GM19240 (cell line): ENCODE results near the gene RHOA.

ENCODE experiments used
- DNase-seq: peaks from one replicate; pipeline ENCODE4 v3.0.0; 2011; ENCODE audit warnings: low spot score; ENCODE audit not compliant: insufficient read length

Gene RHOA

DNA sequence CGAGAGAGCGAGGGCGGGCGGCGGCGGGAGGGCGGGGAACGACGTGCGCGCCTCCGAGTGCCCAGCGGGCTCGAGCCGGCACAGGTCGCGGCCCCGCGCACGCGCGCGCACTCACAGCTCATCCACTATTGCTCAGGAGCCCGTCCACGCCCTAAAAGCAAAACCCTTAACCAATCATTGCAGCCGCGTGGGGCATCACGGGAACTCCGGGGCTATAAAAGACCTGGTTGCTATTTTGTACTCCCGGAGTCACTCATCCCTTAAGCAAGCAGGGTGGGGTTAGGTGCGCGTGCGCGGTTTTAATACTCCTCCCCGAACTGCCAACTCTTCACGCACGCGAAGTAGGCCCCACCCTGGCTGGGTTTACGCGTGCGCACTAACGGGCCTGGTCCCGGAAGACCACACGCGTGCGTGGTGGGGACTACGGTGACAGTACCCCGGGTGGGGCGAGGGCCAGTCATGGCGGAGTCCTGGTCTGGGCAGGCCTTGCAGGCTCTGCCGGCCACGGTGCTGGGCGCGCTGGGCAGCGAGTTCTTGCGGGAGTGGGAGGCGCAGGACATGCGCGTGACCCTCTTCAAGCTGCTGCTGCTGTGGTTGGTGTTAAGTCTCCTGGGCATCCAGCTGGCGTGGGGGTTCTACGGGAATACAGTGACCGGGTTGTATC lies at the start of gene RHOA, which contains the start of gene TCTA:
RHOA (minus strand) TSS at position 9 of the 664 bp plus-strand sequence. CDS start 36,387 bp downstream, outside the sequence.
TCTA (plus strand) TSS at position 456 of the 664 bp plus-strand sequence; CDS start at position 460, 4 bp downstream.
- peak; percentile 93 for DNase-seq

- no peak for DNase-seq
Observed at GRCh38 chr3:49460956-49461355, 49.2 kb upstream of the RHOA start.

GRCh38 chr3:49460188-49460890 lies 48.6 kb upstream of the RHOA start:
- DNase-seq = no peak

DNA sequence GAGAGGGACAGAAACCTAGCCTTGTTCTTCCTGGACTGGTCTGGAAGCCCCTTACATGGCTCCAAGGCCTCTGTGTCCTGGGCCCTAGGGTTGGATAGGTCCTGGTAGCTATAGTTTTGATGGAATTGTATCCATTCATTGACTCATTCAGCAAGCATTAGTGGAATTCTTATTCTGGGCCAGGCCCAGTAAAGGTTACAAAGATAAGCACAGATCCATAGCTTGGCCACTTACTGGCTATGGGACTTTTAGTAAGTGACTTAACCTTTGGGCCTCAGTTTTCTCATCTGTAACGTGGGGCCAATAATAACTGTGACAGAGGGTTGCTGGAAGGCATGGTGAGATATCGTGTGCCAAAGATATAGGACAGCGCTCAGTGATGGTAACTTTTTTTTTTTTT lies 44.7 kb upstream of the RHOA start:
- no peak for DNase-seq

DNA sequence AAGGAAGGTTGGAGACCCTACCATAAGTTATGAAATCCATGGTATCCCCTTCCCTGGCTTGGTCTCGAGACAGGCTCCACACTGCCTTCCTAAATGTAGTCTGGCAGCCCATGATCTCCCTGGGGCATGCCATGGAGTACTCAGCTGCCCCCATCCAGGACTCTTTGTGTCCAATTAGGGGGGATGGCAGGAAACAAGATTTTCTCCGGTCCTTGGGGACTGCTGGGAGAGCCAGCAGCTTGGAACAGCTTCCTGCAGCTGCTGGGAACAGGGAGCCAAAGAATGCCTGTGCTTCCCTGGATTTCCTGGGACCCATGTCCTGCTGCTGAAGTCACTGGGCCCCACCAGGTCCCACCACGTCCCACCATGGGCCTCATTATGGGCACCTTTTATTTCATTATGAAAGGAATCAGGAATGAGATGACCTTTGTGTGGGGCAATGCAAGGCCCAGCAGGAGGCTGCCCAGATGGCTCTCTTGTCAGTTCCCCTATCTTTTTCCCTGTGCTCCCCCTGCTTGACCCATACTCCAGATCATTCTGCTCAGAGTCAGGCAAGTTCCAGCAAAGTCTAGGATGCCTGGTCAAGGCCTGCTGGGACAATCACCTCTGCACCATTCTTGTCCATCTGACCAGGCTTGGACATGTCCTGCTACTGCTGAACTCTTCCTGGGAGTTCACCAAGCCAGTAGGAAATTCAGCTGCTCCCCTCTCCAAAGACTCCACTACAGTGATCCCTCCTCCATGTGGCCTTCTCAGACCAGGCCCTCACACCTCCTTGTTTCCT lies 43.3 kb upstream of the RHOA start:
- no peak for DNase-seq

DNA sequence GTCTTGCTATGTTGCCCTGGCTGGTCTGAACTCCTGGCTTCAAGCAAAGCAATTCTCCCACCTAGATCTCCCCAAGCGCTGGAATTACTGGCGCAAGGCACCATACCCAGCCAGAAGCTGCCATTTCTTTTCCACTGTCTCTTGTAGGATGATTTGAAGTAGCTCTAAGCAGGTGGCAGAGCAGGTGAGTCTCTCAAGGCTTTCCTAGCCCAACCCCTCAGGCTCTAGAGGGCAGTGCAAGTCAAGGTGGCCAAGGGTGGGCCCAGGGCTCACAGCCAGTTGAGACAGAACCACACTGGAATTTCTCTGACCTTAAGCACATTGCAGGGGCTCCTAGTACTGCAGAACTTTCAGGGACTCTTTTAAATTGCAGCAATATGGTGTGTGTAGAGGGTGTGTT lies 42.7 kb upstream of the RHOA start:
- no peak for DNase-seq

- no peak for DNase-seq
Observed at GRCh38 chr3:49453621-49454020, 41.8 kb upstream of the RHOA start.

- no peak for DNase-seq
Observed at GRCh38 chr3:49445391-49445790, 33.6 kb upstream of the RHOA start.

GRCh38 chr3:49434731-49435130 lies 23.0 kb upstream of the RHOA start:
- DNase-seq = no peak

DNA sequence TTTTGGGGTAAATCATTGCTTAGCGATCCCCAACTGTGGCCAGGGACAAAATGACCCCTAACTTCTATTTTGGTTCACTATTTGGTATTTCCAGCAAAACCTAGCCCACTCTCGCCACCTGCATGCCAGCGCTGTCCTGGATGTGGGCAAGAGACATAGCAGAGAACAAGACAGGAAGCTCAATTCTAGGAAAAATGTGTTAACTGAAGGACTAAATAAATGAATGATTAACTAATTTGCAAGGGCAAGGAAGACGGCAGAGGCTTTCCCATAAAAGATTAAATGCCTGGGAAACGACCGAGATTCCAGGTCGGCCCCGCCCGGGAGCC lies 16.9 kb upstream of the RHOA start:
- no peak for DNase-seq

- no peak for DNase-seq
Observed at GRCh38 chr3:49427586-49427985, 15.8 kb upstream of the RHOA start.

DNA sequence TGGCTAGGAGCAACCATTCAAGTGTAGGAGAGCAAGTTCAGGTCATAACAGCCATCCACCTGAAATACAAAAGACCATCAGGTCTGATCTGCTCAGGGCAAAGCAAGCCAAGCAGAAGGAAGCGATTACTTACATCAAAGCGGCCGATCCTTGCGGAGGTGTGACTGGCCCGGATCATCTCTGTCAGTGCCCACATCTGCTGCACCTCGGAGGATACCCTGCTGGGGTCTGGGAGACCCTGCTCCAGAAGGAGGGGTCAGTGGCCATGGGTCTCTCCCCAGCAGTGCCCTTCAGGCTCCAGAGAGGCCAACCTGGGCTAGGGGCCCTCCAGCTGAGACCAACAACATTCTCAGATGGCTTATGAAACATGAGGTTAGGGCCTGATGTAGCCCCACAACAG lies 13.0 kb upstream of the RHOA start:
- no peak for DNase-seq

DNA sequence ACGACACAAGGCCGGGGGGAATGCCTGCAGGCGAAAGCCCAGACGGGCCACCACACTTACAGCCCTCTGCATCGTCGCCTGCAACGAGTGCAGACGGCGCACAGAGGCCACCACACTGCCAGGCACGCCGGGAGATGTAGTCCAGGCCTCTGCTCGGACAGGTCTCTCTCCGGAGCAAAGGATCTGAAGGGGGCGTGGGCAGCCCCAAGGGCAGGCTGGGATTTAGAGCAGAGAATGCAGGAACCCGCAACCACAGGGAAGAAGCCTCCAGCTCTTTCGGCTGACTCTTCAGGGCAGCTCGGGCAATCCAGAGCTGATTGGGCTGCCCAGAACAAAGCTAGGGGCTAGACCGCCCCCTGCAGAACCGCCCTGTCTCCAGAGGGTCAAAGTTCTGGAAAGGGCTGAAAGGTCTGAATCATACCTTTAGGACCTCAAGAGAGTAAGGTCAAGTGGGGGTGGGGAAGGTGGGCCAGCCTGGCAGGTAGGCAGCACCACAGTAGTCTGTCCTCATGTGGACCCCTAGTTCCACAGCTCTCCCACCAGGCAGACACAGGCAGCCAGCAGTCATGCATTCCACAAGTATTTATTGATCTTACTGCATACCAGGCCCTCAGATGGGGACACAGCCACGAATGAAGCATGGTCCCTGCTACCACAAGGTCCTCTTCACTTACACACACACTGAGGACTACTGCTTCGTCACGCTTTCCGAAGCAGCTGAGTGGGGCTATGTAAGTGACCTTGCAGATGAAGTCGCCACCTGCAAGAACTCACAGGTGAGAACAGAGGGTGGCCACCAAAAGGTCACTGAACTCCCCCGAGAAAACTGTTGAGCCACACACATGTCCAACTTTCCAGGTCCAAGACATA lies 10.8 kb upstream of the RHOA start, which contains the start of gene AMT:
AMT (minus strand) TSS at position 95 of the 870 bp plus-strand sequence; CDS start at position 72, 23 bp downstream.
- no peak for DNase-seq

DNA sequence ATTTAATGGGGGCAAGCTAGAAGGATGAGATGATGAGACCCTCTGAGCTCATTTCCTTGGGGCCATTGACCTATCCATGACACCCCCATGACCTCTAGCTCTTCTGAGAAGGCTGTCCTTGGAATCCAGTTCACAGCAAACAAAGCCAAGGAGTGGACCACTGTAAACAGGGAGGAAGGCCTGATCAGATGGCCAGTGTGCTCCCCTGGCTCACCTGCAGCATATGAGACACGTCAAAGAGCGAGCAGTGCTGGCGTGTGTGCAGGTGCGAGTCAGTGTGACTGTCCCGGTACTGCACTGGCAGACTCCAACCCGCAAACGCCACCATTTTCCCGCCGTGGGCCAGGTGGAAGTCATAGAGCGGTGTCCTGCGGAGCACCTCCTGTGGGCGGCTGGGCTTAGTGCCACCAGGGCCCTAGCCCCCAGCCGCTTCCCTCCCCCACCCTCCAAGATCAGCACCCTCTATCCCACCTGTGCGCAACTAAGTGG lies 10.2 kb upstream of the RHOA start:
- no peak for DNase-seq

DNA sequence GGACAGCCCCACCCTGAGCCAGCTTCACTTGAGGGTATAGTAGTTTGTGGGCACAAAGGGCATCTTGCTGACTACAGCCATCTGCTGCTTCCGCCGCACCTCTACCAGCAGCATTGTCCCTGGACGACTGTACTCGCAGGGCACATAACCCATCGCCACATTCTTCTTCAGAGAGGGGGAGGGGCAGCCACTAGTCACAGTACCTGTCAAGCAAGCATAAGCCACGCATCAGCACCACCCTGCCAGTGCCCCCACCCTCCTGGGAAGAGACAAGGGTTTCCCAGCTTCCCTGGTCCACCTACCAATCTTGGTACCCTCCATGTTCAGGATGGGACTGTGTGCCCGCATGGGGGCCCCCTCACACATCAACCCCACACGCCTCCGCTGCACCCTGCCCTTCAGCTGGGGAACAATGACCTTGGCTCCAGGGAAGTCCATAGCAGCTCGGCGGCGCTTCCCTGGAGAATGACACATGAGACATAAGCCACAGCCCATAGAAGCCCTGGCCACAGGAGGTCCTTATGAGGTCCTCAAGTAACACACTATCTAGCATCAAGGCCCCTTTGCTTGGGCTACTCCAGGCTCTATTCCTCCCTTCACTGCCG lies 5.8 kb upstream of the RHOA start:
- DNase-seq = no peak

DNA sequence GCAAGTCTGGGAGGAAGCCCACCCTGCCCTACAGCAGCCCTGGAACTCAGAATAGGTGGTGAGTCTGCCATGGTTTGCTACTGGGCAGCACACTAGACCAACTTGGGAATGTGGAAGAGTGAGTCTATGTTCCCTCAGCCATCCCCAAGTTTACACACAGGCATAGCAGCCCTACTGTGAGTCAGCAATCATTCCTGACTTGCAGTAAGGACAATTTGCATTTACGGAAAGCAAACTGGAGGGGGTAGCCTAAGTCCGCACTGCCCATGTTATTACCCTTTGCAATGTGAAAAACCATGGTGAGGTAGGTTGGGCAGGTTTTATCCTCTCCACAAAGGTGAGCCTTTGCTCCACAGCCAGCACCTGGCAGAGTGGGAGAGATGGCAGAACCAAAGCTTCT lies 5.1 kb upstream of the RHOA start:
- no peak for DNase-seq

DNA sequence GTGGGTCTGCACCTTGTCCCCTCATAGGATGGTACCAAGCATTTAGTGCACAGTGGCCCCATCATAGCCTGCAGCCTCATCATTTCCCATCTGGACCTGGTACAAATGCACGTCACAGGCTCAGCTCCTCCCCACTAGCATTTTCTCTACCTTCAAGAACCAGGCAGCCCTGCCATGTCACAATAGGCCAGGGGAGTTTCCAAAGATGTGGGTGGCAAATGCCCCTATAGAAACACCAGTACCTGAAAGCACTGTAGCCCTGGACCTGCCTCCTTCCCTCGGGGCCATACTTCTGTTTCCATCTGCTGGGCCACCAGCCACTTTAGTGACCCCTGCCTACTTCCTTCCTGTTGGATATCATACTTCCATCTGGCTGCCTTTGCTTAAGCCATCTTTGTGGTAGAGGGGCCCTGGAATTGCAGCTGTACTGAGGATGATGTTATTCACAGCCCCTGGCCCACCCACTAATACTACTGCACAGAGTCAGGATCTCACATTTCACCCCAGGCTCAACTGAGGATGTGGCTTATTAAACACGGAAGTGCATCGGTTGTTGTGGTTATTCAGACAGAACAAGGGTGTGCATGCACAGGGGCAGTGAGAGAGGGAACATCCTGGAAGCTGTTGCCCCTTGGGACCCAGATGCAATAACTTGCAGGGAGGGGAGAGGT lies 4.3 kb upstream of the RHOA start:
- DNase-seq = no peak

DNA sequence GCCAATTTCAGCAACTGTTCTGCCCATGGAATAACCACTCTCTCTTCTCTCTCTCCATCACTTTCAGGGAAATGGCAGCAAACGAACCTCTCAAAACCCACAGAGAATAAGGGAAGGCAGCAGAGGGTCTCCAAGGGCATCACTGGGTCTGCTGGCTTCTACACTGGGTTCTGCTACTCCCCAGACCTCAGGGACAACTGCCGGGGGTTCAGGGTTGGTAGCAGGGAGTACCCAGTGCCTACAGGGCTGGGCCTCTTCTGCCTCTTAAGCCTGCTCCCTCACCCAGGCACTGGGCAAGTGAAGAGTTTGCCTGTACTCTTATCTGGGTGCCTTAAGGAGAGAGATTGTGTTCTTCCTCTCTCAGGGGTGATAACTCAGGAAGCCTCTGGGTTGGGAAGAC lies 3.0 kb upstream of the RHOA start:
- DNase-seq = no peak

DNA sequence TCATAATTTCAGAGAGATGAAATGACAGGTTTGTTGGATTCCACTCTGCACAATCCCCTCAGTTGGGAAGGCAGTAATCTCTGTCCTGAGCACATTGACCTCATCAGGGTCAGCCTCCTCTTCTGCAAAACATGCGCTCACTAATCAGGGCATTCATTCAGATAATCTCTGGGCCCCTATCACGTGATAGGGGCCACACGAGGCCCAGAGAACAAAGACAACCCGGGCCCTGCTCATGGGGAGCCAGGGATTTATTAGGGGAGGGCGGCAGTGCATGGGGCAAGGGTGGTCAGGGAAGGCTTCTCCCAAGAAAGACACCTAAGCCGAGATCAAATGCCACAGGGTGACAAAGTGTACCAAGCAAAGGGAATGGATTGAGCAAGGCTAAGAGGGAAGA lies 1.6 kb upstream of the RHOA start:
- DNase-seq = no peak
